ENCODE data around the gene CEP112.

The CEP112 gene

GRCh38 chr17:65941356-65941899, 250.5 kb downstream of the CEP112 start:
- Histone ChIP-seq H3K27me3 (no peaks in the 10 kb centered on the region), H3K9me3 (no peaks in the 10 kb centered on the region), H3K4me1 (no peaks in the 10 kb centered on the region), H3K36me3 (no peaks in the 10 kb centered on the region), H3K4me3 (ENCODE audit: low read depth, low read length) (no peak overlapping the region)
- TF ChIP-seq CTCF (IDR thresholded peaks at IDR 0.05; ENCODE audit: low read depth, low read length) = peak; percentile 27; the same call in 1 of the 2 replicates
- no peak for DNase-seq

- H3K4me3 ChIP-seq (ENCODE audit: low read depth, low read length) = no peak overlapping the region
- H3K27me3 ChIP-seq = no peaks in the 10 kb centered on the region
- no peaks in the 10 kb centered on the region for H3K9me3 ChIP-seq
- DNase-seq = no peak
- H3K36me3 ChIP-seq = no peaks in the 10 kb centered on the region
- no peak for TF ChIP-seq CTCF (IDR thresholded peaks at IDR 0.05; ENCODE audit: low read depth, low read length)
- no peaks in the 10 kb centered on the region for H3K4me1 ChIP-seq
These were observed 255.9 kb downstream of the CEP112 start for GRCh38 chr17:65936013-65936412.

GRCh38 chr17:65933290-65933689, 258.6 kb downstream of the CEP112 start:
- no peaks in the 10 kb centered on the region for H3K9me3 ChIP-seq
- DNase-seq = no peak
- H3K4me1 ChIP-seq = no peaks in the 10 kb centered on the region
- H3K27me3 ChIP-seq = no peaks in the 10 kb centered on the region
- no peak overlapping the region for H3K4me3 ChIP-seq (ENCODE audit: low read depth, low read length)
- no peaks in the 10 kb centered on the region for H3K36me3 ChIP-seq
- TF ChIP-seq CTCF (IDR thresholded peaks at IDR 0.05; ENCODE audit: low read depth, low read length) = no peak

GRCh38 chr17:65931246-65932149, 260.4 kb downstream of the CEP112 start:
- no peak for TF ChIP-seq CTCF (IDR thresholded peaks at IDR 0.05; ENCODE audit: low read depth, low read length)
- H3K9me3 ChIP-seq = no peaks in the 10 kb centered on the region
- no peaks in the 10 kb centered on the region for H3K27me3 ChIP-seq
- no peak for DNase-seq
- H3K36me3 ChIP-seq = no peaks in the 10 kb centered on the region
- H3K4me1 ChIP-seq = no peaks in the 10 kb centered on the region
- no peak overlapping the region for H3K4me3 ChIP-seq (ENCODE audit: low read depth, low read length)

- TF ChIP-seq CTCF (IDR thresholded peaks at IDR 0.05; ENCODE audit: low read depth, low read length) = no peak
- Histone ChIP-seq H3K9me3 (no peaks in the 10 kb centered on the region), H3K4me3 (ENCODE audit: low read depth, low read length) (no peak overlapping the region), H3K36me3 (no peaks in the 10 kb centered on the region), H3K4me1 (no peaks in the 10 kb centered on the region), H3K27me3 (no peaks in the 10 kb centered on the region)
- DNase-seq = no peak
These were observed 261.7 kb downstream of the CEP112 start for GRCh38 chr17:65930140-65930730.

GRCh38 chr17:65926599-65926998, 265.3 kb downstream of the CEP112 start:
- no peak for TF ChIP-seq CTCF (IDR thresholded peaks at IDR 0.05; ENCODE audit: low read depth, low read length)
- no peak for DNase-seq
- Histone ChIP-seq H3K36me3 (no peaks in the 10 kb centered on the region), H3K4me1 (no peaks in the 10 kb centered on the region), H3K27me3 (no peaks in the 10 kb centered on the region; the same call in 1 of the 2 replicates), H3K4me3 (ENCODE audit: low read depth, low read length) (no peak overlapping the region), H3K9me3 (no peaks in the 10 kb centered on the region)

Measured in BE2C (cell line).